Right lobe of liver (tissue), 4 donors: ENCODE measurements around the gene EDEM3.

Source experiments
- POLR2A ChIP-seq: fragments of 450-650 bp; IDR thresholded peaks from one replicate; pipeline ENCODE4 v1.6.1; 2017; ENCODE audit warnings: antibody characterized with exemption, mild to moderate bottlenecking
- TF ChIP-seq, protein P1 (sequence below), 4 donors: fragments of 200-600 bp in 3 of 4; fragments of 450-650 bp in 1 of 4; IDR thresholded peaks; one replicate each; pipeline versions ENCODE4 v1.5.1 to v1.8.0; 2016 to 2022; ENCODE audit warnings: antibody characterized with exemption in 4 of 4, mild to moderate bottlenecking in 2 of 4
- donor health status: DM: no; HTN: no; CAD: no.
- donor health status: DM: no; HTN: no; CAD: no.
- donor health status: DM: no; HTN: yes; CAD: no.

- TF ChIP-seq, protein P1, sequence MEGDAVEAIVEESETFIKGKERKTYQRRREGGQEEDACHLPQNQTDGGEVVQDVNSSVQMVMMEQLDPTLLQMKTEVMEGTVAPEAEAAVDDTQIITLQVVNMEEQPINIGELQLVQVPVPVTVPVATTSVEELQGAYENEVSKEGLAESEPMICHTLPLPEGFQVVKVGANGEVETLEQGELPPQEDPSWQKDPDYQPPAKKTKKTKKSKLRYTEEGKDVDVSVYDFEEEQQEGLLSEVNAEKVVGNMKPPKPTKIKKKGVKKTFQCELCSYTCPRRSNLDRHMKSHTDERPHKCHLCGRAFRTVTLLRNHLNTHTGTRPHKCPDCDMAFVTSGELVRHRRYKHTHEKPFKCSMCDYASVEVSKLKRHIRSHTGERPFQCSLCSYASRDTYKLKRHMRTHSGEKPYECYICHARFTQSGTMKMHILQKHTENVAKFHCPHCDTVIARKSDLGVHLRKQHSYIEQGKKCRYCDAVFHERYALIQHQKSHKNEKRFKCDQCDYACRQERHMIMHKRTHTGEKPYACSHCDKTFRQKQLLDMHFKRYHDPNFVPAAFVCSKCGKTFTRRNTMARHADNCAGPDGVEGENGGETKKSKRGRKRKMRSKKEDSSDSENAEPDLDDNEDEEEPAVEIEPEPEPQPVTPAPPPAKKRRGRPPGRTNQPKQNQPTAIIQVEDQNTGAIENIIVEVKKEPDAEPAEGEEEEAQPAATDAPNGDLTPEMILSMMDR (IDR thresholded peaks at IDR 0.05) = no peak
- TF ChIP-seq POLR2A = no peak
Measured at GRCh38 chr1:184753117-184753516, 1.5 kb downstream of the EDEM3 start.
